ENCODE measurements around the gene CD79B.
"Not testable (repeated sequence)": the region's sequence is repeated elsewhere in the genome, so short reads cannot be mapped to it uniquely, and the experiment has no call there.

The CD79B gene

GRCh38 chr17:63930951-63931575 is 1.1 kb downstream of the CD79B start:
- peak; percentile 67 for DNase-seq

- DNase-seq: no peak
These were observed 2.0 kb downstream of the CD79B start for GRCh38 chr17:63929860-63930766.

GRCh38 chr17:63928966-63929695 is 3.0 kb downstream of the CD79B start:
- DNase-seq: no peak

- no peak for DNase-seq
These were observed 3.9 kb downstream of the CD79B start for GRCh38 chr17:63928172-63928666.

DNA sequence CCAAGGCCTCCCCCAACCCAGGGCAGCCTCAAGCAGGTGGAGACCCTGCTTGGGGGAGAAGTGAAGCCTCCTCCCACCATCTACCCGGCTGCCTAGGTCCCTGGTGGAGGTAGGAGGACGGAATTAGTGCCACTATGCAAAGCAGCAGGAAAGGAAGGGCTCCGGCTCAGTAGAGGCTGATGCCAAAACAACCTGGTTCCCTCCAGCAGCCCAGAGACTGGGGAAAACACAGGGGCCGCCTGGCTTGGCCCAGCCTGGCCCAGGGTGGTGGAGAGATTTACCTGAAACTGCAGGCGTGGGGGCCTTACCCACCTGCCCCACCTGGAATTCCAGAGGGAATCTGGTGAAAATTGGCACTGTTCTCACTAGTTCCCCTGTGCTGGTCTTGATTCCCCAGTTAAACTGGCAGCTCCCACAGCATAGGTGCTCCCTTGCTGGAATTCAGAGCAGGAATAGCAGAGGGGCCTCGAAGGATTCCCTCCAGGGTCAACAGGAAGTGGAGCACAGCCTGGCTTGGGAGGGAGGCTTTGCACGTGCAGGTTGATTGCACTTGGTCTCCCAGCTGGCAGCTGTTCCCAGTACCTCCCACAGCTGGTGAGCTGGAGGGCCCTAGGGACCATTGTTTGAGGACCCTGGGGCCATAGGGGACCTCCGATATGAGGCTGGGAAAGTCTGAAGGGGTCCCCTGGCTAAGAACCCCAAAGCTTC is 4.5 kb downstream of the CD79B start:
- DNase-seq: no peak

DNA sequence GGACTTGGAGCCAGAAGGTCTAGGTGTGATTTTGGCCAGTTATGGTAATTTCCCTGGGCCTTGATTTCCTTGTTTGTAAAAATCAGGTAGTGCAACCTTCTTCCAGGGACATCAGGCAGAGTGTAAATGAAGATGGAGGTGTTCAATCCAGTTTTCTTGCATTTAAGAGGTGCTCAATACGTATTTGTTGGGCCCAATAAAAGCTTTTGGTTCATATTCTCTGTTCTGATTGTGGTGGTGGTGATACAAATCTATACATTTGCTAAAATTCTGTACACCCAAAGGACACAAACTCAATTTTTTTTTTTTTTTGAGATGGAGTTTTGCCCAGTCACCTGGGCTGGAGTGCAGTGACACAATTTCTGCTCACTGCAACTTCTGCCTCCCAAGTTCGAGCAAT is 6.0 kb downstream of the CD79B start:
- no peak for DNase-seq

DNA sequence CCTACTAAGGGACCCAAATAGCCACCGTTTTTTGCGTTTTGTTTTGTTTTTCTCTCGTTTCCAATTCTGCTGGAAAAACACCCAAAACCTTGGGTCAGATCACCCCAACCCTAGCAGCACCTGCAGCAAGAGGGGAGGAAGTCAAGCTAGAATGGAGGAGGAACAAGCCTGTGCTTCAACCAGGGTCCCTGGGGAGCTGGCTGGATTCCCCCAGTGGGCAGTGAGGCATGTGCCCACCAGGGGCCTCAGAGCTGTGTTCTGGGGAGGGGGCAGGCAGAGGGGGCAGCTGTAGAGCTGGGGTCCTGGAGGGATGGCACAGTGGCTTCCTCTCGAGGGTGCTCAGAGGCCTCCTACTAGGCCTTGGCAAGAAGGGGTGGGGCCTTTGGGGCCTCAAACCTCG is 6.5 kb downstream of the CD79B start:
- no peak for DNase-seq

DNA sequence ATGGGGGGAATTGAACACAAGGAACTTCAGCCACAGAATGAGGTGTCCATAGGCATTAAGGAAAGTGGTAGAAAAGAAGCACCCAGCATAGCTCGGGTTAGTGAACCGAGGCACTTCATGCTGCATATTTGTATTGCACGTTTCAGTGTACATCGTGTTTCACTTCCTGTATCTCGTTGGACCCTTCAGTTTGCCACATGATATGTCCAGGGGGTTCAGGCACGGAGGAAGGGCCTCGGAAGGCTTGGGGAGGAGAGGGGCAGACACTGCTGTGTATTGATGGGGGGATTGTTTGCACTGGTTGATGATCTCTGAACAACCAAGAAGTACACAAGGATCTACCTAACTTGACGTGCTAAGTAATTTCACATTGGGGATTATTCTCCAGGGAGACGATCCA is 9.7 kb downstream of the CD79B start:
- not testable (repeated sequence) for DNase-seq

DNA sequence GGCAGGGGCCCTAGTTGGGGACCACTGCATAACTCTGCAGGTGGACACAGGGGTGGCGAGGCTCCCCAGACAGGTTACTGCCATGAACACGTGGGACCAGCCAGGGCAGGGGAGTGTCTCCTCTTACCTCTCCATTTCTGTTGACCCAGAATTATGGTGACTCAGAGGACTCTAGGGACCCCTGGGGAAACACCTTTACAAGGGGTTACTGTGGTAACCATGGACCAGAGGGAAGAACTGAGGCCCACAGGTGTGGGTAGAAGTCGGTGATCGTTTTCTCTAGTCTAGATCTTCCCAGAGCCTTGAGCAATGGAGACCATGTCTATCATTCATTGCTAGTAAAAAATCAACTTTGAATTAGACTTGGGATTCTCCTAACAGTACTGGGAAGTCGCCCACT is 11.4 kb downstream of the CD79B start:
- DNase-seq: not testable (repeated sequence)

- DNase-seq: not testable (repeated sequence)
These were observed 12.1 kb downstream of the CD79B start for GRCh38 chr17:63920050-63920449.

DNA sequence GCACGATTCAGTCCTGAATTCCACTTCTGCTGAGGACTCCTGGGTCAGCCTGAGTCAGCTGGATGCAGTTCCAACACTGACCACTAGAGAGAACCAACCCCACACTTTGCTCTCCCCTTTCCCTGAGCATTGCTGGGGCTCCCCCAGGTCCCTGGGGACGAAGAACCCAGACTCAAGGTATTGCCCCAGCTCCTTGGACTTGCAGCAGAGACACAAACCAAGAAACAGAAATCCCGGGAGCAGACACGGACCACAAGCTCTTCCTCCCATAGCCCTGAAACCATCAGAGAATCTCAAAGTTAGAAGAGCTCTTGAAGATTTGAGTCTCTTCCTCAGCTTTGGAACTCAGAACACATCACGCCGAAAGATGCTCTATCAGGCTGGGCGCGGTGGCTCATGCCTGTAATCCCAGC is 12.8 kb downstream of the CD79B start:
- DNase-seq: peak; percentile 72

DNA sequence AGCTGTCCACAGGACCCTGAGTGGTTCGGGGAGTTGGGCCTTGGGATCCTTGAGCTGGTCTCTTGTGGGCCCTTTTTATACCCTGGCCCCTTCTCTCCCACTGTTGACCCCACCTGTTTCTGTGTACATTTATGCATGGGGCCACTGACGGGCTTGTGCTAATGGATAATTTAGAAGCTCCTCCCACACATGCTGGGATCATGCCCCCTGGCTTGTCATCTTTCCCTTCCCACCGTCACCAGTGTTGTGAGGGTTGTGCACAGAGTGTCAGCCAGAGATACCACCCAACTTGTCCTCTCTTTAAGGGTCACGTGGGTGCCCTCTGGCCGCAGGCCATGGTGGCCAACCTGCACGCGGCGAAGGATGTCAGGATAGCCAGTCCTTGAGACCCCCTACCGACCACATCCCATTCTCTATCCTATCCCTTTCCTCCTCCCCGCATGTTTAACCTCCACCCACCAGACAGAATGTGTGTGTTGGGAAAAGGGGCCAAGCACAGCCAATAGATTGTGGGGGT is 13.3 kb downstream of the CD79B start, which contains the start of gene GH1:
Gene GH1, minus strand, starts transcription at position 51 of the 517 bp plus-strand sequence. CDS start 63 bp downstream, outside the sequence.
- DNase-seq: not testable (repeated sequence)

DNA sequence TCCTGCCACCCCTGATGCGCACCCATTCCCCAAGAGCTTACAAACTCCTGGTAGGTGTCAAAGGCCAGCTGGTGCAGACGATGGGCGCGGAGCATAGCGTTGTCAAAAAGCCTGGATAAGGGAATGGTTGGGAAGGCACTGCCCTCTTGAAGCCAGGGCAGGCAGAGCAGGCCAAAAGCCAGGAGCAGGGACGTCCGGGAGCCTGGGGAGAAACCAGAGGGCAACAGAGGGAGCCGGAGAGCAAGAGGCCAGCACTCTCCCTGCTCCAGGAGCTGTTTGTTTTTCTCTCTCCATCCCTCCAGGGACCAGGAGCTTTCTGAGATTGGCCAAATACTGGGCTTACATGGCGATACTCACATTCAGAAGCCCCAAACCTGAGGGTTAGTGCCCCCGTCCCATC is 13.8 kb downstream of the CD79B start:
- no peak for DNase-seq

DNA sequence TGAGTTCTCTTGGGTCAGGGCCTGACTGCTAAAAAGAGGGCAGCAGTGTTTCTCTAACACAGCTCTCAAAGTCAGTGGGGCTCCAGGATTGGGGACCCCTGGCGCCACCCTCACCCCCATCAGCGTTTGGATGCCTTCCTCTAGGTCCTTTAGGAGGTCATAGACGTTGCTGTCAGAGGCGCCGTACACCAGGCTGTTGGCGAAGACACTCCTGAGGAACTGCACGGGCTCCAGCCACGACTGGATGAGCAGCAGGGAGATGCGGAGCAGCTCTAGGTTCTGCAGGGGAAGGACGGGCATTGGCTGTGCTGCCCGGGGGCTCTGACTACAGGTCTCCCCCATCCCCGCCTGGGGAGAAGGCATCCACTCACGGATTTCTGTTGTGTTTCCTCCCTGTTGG is 14.5 kb downstream of the CD79B start:
- no peak for DNase-seq

DNA sequence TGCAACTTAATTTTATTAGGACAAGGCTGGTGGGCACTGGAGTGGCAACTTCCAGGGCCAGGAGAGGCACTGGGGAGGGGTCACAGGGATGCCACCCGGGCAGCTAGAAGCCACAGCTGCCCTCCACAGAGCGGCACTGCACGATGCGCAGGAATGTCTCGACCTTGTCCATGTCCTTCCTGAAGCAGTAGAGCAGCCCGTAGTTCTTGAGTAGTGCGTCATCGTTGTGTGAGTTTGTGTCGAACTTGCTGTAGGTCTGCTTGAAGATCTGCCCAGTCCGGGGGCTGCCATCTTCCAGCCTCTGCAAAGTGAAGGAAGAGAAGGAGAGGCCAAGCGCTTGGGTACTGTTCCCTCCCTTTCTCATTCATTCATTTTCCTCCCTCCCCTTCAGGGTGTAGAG is 14.9 kb downstream of the CD79B start:
- DNase-seq: not testable (repeated sequence)

DNA sequence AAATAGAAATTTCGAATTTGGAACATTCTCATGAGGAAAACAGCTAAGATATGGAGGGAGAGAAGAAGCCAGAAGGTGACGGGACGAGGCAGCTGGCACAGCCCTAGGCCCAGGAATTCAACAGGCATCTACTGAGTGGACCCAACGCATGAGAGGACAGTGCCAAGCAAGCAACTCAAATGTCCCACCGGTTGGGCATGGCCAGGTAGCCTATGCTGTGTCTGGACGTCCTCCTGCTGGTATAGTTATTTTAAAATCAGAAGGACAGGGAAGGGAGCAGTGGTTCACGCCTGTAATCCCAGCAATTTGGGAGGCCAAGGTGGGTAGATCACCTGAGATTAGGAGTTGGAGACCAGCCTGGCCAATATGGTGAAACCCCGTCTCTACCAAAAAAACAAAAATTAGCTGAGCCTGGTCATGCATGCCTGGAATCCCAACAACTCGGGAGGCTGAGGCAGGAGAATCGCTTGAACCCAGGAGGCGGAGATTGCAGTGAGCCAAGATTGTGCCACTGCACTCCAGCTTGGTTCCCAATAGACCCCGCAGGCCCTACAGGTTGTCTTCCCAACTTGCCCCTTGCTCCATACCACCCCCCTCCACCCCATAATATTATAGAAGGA is 15.5 kb downstream of the CD79B start:
- no peak for DNase-seq

GRCh38 chr17:63915753-63916152 is 16.4 kb downstream of the CD79B start:
- not testable (repeated sequence) for DNase-seq

DNA sequence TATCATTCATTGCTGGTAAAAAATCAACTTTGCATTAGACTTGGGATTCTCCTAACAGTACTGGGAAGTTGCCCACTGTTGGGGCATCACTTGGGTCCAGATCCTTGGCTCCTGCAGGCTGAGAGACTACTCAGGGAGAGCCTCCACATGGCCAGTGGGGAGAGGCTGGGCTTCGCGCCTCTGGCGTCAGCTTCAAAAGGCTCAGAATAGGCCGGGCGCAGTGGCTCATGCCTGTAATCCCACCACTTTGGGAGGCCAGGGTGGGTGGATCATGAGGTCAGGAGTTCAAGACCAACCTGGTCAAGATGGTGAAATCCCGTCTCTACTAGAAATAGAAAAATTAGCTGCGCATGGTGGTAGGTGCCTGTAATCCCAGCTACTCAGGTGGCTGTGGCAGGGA is 17.7 kb downstream of the CD79B start:
- DNase-seq: no peak

GRCh38 chr17:63911657-63912100 is 20.5 kb downstream of the CD79B start:
- peak; percentile 44 for DNase-seq

GRCh38 chr17:63911041-63911635 is 21.0 kb downstream of the CD79B start, which contains the start of gene CSHL1:
TSS of gene CSHL1 (minus strand) at chr17:63911258. CDS start at chr17:63911196, 62 bp downstream.
- DNase-seq: no peak

GRCh38 chr17:63910096-63910495 is 22.0 kb downstream of the CD79B start:
- DNase-seq: no peak
